Fibroblast of lung (primary cell): ENCODE measurements around the gene IGF2R.

ENCODE experiments used
- EZH2 ChIP-seq: IDR thresholded peaks from 2 replicates; pipeline ENCODE4 v1.5.1; 2012; ENCODE audit warnings: low read length, control low read depth, mild to moderate bottlenecking; ENCODE audit errors: missing control alignments
- TF ChIP-seq, protein P1 (sequence below), 2 donors: IDR thresholded peaks in 1 of 2; conservative IDR thresholded peaks in 1 of 2; 1 replicate in 1 of 2; 2 replicates in 1 of 2; pipeline ENCODE4 v1.5.1; 2011 to 2012; ENCODE audit warnings: low read length in 2 of 2, control low read depth in 1 of 2, inconsistent platforms in 1 of 2, low read depth in 1 of 2, mild to moderate bottlenecking in 1 of 2

DNA sequence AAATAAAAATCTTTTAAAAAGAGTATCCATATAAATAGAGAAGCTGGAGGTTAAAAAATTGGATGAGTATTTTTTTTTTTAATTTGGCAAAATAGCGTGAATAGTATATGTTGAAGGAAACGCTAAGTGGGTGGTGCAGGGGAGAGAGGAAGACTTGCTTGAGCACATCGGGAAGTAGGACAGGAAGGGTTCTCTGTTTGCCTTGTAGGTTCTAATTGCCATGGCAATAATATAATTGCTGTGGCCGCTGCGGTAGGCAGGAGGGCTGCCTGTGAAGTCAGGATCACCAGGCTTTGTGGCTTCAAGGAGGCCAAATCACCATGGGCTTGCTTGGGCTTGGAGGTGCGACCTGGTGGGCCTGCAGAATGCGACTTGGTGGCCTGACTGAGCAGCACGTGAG, 35.1 kb downstream of the IGF2R start:
- TF ChIP-seq, protein P1, sequence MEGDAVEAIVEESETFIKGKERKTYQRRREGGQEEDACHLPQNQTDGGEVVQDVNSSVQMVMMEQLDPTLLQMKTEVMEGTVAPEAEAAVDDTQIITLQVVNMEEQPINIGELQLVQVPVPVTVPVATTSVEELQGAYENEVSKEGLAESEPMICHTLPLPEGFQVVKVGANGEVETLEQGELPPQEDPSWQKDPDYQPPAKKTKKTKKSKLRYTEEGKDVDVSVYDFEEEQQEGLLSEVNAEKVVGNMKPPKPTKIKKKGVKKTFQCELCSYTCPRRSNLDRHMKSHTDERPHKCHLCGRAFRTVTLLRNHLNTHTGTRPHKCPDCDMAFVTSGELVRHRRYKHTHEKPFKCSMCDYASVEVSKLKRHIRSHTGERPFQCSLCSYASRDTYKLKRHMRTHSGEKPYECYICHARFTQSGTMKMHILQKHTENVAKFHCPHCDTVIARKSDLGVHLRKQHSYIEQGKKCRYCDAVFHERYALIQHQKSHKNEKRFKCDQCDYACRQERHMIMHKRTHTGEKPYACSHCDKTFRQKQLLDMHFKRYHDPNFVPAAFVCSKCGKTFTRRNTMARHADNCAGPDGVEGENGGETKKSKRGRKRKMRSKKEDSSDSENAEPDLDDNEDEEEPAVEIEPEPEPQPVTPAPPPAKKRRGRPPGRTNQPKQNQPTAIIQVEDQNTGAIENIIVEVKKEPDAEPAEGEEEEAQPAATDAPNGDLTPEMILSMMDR (conservative IDR thresholded peaks at IDR 0.05 in 1 of 2, IDR thresholded peaks at IDR 0.05 in 1 of 2; ENCODE audit: low read depth in 1 of 2, low read length in 2 of 2), result no peak
- TF ChIP-seq EZH2, result no peak
